Pulmonary artery endothelial cell (primary cell): Measurements from ENCODE around the gene ZFP57. TPM values are rescaled to one million over a fixed set of nuclear protein-coding genes. Genes with fewer than 3 reads are reported as not detected.

Experiments
- DNase-seq: peaks from one replicate; pipeline ENCODE4 v3.0.0-alpha.2; 2011; ENCODE audit warnings: low read depth, low spot score
- total RNA-seq: library from RNA; depleted of rRNA; stranded (reverse); fragments of >200 nt; gene quantifications from 2 replicates; pipeline ENCODE4 v1.2.3, GENCODE V29; 2014

The ZFP57 gene
- 0.42 TPM in 1 of 2 replicates, not detected in the other for total RNA-seq

DNA sequence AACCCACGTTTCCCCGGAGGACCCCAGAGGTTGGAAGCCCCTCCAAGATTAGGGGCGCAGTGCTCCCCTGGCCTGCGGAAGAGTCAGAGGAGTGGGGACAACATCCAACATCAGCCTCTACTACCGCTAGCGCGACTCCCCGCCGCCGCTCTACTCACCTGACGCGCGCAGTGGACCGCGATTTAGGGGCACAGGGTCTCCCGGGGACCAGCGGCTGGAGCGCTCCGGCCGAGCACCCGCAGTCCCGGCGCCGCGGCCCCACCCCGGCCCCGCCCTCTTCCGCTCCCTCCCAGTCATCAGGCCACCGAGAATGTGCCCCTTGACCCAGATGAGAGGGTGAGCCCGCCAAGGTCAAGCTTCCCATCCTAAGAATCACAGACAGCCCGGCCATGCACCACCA, at the start of gene ZFP57:
Gene ZFP57 (minus strand): TSS at position 249 of the 400 bp plus-strand sequence. CDS start 4,149 bp downstream, outside the sequence.
- DNase-seq, result no peak

DNA sequence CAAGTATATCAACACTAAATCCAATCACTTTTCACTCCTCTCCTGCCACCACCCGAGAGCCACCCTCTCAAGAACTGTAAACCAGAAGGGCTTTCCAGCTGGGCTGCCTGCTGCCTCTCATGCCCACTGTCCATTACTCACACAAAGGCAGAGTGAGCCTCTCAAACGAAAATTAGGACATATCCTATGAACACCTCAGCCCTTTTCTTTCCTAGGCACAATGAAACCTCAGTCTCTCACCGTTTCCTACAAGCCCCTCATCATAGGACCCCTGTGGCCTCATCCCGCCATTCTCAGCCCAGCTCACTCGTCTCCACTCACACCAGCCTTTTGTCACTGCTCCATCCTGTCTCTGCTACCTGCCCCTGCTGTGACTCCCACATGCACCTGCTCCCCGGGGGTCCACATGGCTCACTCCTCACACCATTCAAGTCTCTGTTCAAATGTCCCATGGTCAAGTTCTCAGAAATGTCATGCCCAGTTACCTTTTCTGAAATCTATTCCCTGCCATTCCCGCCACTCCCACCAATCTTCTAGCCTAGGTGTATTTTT, 49.7 kb upstream of the ZFP57 start:
- no peak for DNase-seq

DNA sequence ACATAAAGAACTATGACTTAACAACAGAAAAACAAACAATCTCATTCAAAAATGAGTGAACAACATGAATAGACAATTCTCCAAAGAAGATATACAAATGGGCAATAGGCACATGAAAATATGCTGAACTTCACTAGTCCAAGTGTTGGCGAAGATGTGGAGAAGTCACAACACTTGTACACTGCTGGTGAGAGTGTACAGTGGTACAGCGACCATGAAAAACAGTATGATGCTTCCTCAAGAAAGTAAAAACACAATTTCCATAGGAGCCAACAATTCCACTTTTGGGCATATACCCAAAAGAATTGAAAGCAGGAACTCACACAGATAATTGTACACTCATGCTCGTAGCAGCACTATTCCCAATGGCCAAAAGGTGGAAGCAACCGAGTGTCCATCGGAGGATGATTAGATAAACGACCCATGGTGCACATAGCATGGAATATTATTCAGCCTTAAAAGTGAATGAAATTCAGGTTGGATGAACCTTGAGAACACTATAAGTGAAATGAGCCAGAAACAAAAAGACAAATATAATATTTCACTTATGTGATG, 48.9 kb upstream of the ZFP57 start:
- no peak for DNase-seq

DNA sequence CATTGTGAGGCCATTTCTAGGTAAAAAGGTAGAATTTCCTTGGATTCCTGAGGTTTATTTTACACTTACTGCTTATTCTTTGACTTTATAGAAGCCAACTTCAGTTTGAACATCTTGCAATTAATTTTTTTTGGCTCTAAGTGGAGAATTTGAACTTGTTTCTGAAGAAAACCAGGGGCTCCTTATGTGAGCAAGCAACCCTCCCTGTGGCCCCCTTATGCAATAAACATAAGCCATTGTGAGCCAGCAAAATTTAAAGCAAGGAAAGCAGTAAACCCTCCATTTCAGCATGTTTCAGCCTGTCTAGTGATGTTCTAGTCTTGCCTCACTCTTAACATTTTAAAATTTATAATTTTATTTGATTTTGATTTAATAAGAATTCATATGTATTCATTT, 47.9 kb upstream of the ZFP57 start:
- no peak for DNase-seq

DNA sequence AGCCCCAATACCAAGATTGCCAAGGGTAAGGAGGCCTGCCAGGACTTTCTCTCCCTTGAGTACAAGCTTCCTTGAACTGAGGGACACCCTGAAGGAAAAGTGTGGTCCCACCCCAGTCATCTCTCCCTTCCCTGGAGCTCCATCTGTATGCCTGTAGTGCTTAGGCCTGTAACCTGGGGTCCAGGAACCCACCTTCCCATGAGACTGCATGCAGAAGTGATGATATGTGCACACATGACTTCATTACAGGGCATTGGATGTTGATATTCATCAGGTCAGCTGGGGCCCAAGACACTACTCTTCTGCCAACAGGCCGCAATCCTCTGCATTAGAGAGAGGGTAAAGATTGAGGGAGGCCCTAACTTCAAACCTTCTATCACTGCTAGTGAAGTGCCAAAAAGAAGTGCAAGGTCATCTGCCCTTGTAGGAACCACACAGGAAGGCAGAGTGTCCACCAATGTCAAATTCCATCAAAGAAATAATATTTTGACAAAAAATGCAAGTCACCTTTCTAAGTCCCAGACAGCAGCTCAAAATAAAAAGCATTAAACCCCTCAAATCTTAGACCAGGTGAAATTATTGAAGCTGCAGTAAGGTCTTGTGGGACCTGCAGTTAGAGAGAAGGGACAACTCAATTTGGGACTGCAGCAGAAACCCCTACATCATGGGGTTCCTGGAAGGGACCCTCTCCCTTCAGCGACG, 47.4 kb upstream of the ZFP57 start:
- DNase-seq, result no peak

DNA sequence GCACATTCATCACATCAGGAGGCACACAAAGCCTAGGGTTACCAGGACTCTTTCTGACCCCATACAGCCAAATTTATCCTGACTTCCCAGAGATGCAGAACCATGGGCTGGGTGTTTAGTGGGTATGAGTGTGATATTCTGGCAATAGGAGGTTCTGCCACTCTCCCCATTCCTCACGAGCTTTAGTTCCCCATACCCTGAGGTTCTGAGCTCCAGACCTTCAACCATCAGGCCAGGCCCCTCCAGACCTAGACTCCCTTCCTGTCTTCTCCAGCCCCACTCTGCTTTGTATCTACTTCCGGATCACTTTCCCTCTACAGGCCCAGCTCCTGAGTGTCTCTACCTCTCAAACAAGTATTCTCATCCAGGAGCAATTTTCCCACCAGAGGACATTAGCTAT, 46.7 kb upstream of the ZFP57 start:
- no peak for DNase-seq

GRCh38 chr6:29726571-29727194, 45.7 kb upstream of the ZFP57 start:
- no peak for DNase-seq

- DNase-seq, result no peak
These were observed 45.0 kb upstream of the ZFP57 start for GRCh38 chr6:29726001-29726400.

DNA sequence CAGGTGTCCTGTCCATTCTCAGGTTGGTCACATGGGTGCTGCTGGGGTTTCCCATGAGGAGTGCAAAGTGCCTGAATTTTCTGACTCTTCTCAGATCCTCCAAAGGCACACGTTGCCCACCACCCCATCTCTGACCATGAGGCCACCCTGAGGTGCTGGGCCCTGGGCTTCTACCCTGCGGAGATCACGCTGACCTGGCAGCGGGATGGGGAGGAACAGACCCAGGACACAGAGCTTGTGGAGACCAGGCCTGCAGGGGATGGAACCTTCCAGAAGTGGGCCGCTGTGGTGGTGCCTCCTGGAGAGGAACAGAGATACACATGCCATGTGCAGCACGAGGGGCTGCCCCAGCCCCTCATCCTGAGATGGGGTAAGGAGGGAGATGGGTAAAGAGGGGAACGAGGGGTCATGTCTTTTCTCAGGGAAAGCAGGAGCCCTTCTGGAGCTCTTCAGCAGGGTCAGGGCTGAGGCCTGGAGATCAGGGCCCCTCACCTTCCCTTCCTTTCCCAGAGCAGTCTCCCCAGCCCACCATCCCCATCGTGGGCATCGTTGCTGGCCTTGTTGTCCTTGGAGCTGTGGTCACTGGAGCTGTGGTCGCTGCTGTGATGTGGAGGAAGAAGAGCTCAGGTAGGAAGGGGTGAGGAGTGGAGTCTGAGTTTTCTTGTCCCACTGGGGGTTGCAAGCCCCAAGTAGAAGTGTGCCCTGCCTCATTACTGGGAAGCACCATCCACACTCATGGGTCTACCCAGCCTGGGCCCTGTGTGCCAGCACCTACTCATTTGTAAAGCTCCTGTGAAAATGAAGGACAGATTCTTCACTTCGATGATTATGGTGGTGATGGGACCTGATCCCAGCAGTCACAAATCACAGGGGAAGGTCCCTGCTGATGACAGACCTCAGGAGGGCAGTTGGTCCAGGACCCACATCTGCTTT, 44.3 kb upstream of the ZFP57 start:
- no peak for DNase-seq

GRCh38 chr6:29723666-29724588, 43.0 kb upstream of the ZFP57 start:
- no peak for DNase-seq

DNA sequence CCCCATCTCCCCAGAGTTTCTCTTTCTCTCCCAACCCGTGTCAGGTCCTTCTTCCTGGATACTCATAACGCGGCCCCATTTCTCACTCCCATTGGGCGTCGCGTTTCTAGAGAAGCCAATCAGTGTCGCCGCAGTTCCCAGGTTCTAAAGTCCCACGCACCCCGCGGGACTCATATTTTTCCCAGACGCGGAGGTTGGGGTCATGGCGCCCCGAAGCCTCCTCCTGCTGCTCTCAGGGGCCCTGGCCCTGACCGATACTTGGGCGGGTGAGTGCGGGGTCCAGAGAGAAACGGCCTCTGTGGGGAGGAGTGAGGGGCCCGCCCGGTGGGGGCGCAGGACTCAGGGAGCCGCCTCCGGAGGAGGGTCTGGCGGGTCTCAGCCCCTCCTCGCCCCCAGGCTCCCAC, 42.3 kb upstream of the ZFP57 start, which contains the start of gene HLA-F:
Gene HLA-F (plus strand): TSS at position 173 of the 404 bp plus-strand sequence. CDS start 30 bp downstream, at position 203.
- peak; percentile 39 for DNase-seq

- DNase-seq, result no peak
These were observed 39.9 kb upstream of the ZFP57 start for GRCh38 chr6:29720863-29721262.

DNA sequence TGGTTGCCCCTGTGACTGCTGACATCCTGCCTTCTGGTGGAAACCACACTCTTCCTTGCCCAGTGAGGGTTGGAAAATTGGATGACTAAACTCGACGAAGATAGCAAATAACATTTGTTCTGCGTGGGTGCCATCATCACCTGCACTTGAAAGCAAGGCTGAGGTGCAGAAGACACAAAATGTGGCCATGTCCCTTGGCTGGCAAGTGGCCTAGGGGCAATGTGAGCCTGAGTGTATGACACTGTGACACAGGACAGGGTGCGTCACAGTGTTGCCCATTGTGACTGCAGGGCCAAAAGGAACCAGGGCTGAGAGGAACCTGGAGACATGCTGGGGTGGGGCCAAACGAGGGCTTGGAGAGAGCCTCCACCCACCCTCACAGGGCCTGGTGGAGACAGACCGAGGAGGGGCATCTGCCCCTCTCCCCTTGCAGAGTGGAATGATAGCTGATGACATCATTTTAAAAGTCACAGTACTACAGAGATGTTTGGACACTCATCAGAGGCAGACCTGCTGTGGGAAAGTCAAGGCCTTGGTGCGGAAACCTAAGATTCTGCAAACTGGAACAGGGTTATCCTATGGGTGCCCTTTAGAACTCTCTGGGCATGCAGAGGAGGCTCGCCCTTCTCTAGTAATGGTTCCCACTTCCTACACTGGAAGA, 29.5 kb upstream of the ZFP57 start:
- DNase-seq, result no peak

- DNase-seq, result no peak
These were observed 28.2 kb upstream of the ZFP57 start for GRCh38 chr6:29709188-29709587.

DNA sequence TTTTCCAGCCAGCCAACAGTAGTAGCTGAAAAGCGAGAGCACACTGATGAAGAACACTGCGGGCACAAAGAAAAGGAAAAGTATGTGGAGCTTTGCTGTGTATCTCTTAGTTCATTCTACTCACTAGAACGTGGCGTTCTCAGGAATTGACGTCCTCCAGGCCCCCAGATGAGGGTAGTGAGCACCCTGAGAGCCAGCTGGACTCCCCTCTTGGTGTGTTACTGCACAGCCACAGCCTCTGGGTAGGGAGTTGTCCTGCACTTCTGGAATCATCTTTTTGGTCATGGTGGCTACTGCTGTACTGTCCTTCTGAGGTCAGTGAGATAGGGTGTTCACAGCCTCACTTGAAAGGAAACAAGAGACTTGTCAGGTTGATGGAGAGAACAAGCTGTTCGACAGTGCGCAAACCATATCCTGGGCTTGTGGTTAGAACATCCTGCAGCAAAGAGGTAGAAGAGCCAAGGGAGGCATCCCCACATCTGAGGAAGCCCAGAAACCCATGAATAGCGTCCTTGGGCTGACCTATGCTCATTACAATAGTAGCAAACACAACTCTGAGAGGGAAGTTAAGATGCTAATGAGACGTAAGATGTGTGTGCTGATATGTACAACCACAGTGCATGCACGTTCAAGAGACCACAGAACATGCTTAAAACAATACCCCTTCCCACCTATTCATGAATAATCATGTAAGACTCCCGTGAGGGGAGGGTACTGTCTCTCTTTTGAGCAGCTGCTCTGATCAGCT, 27.7 kb upstream of the ZFP57 start:
- no peak for DNase-seq

DNA sequence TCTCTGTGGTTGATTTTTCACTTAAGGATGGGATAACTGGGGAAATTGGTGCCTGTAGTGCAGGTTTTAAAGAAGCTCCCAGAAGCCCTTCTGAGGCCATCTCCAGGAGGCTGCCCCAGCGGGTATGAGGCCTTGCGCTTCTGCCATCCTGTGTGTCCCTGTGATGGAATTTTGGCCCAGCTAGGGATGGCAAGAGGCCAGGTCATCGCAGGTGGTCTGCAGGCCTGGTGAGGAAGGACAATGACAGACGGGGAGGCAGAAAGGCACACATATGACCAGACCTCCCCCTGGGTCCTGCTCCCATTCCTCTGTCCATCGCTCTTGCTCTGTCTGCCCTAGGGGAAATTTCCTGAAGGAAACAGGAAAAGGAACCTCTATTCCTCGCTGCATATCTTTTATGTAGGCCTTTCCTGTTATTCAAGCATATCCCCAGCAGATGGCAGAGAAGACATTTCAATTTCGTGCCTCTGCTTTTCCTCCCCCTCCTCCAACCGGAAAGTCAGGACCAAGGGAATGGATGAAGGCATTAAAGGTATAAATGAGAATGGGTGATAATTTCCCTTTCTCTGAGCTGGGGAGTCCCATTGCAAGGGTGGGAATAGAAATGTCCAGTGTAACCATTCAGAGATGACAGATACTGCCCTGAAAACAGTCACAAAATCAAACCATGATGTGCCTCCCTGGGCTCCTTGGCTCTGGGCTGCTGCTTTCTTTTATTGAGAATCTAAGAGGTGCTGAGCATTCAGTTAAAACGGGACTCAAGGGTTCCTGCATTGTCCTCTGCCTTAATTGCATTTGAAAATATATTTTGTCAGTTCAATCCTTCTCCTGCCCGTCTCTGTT, 24.7 kb upstream of the ZFP57 start:
- no peak for DNase-seq

DNA sequence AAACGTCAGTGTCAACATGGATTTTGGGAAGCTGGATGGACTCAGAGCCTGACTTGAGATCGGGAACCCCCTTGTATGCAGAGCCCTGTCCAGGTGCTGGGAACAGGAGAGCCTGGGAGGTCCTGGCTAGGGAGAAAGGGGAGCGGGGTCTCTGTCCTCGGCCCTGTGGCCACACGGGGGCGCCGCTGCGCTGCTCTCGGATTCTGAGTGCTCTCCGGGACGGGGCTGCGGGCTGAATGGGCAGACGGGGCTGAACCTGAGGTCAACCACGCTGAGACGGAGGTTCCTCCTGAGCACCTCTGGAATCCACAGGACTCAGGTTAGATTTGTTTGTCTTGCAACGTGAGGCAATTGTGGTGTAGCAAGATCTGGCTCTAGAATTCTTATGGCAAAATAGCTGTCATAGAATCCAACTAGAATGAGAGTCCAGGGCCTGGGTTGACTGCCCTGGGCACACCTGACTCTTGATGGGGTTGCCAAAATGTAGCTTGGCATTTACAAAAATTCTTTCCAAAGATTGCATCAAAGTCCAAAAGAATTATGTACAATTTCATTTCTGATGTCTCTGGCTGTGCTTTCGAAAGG, 21.7 kb upstream of the ZFP57 start:
- DNase-seq, result peak; percentile 2
